HG03571 (cell line): ENCODE data around the gene LDHAL6A.

ENCODE experiments used
- ATAC-seq: cut with Tn5 transposase; IDR thresholded peaks from one replicate; pipeline ENCODE4 v1.9.1; 2021; ENCODE audit not compliant: unreplicated experiment

LDHAL6A gene

DNA sequence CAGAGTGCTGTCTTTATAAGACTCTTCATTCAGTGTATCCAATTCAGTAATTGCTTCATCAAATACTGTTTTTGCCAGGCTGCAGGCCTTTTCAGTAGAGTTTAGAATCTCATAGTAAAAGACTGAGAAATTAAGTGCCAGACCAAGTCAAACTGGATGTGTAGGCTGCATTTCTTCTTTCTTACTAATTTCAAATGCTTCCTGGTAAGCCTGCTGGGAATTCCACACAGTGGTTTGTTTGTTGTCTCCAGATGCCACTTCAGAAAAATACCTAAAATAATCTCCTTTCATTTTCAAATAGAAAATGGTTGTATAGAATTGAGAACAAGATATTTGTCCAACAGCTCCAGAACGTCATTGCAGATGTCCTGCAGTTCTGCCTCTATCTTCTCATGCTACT, 34.7 kb downstream of the LDHAL6A start:
- ATAC-seq = no peak

DNA sequence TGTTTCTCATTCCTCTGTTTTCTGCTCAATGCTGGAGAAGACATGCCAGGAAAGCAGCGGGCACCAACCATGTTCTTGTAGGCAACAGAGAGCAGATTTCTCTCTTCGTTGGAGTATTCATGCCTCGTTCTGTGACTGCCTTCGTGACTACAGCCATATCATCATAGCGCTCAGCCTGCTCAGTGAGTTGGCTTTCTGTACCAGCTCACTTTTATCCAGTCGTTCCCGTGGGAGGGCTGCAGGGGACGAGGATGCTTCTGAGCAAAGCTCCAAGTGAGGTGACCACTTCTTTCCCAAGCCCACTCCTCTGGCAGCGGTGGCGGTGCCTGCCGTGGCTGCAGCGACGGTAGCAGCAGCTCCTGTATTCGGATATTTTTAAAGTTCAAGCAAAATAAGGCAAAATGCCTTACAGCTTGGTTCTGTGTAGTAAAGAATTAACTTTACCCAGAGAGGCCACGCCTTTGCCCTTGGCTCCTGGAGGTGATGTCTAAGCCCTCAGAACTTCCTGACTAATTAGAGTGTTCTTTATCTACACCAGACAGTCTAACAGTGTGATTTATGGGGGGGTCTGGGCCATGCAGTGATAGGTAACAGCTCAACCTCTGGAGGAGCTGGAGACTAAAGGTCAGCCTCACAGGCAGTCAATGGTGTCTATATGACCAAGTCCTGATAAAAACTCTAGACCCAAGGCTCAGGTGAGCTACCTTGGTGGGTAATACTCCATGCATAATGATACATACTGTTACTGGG, 35.3 kb downstream of the LDHAL6A start:
- no peak for ATAC-seq

DNA sequence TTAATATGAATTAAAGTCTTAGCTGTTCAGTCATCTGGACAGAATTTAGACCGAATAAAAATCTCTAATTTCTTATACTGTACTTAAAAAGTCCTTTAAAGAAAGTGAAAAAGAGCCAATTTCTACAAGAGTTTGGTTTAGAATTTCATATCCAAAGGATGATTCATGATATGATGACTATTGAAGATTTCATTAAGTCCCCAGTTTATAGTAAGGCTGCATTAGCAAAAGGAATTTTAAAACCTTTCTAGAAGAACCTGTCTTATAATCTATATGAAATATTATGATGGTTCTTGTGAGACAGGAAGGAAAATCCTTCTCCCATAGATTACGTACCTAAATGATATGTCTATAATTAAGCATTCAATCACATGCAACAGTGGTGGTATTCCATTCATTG, 36.3 kb downstream of the LDHAL6A start:
- ATAC-seq = no peak

DNA sequence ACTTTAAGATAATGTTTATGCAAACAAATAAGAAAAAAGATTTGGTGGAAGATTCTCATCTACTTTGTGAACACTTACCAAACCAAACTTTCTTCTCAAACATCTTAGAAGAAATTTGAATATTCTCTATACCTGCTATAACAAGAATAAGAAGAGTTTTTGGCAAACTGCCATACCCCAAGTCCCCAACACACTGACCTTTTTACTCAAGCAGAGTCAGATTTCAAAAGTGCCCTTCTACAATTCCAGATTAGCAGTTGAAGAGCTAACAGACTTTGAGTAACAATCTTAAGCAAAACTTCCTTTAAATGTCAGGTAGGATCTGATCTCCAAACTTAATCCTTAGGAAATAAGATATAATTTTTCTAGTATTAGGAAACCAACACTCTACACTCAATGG, 37.2 kb downstream of the LDHAL6A start:
- no peak for ATAC-seq

DNA sequence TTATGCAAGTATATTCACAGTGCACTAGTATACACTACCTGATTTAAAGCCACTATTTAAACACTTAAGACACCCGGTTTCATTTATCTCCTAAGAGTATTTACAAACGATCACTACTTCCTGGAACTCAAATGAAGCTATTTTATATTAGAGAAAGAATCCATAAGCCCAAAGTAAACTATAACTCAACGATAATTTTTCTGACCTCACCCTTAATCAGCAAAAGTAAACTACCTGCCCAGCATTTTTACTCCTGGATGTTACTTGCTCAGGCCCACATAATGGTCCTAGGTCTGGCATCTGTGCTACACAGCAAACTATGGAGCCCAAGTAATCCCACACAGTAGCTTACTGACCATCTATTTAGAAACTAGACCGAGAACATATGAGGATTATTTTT, 37.7 kb downstream of the LDHAL6A start:
- ATAC-seq = no peak

DNA sequence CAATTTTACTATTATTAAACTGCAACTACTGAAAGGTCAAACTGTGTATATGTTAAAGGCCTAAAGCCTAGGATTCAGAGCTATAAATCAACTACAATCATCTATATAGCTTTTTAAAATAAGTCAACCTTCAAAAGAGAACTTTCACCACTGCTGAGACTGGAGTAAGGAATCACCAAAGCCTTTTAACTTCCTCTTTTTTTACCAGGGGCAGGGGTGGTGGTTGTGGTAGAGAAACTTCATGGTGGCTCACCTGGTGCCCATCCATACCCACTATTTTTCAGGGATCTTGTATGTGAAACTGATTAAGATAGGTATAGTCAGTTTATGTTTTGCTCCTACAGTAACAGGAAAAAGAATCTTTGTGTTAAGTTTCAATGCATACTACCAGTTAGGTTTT, 39.6 kb downstream of the LDHAL6A start:
- no peak for ATAC-seq

DNA sequence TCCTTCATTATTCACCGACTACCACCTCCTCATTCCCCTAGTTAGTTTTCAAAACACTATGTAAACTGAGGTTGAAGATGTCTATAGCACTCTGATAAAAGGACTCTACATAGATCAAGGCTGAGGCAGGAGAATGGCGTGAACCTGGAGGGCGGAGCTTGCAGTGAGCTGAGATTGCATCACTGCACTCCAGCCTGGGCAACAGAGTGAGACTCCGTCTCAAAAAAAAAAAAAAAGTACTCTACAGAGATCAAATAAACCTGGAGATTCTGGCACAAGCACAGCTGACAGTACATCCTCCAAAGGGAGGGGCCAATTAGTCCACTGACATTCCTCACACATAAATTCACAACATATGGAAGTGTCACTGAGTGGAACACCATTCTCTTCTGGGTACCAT, 40.0 kb downstream of the LDHAL6A start:
- ATAC-seq = no peak

DNA sequence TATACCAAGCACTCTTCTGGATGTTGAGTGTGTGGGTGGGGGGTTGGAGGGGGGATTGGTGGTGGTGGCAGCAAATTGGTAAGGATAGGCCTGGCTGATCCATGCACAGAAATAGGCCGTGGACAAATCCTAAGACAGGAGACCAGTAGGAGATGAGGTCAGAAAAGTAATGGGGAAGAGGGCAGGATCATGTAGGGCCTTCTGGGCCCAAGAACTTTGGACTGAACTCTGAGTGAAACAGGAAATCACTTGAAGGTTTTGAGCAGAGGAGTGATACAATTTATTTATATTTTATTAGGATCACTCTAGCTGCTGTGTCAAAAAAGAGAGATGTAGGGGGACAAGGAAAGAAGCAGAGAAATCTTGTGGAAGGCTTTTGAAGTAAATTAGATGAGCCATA, 42.4 kb downstream of the LDHAL6A start:
- no peak for ATAC-seq

DNA sequence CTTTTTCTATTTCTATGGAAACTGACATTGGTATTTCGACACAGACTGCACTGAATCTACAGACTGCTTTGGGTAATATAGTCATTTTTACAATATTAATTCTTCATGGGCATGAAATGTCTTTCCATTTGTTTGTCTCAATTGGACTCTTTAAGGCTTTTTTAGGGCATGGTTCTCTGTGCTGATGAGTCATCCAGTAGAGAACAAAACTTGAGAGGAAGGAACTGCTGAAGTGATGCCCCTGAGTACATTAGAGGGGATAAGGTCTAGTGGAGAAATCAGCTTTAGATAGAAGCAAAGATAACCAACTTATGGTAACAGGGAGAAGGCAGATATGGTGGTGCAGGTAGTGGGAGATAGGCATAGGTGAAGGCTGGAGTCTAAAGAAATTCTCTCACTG, 46.0 kb downstream of the LDHAL6A start:
- no peak for ATAC-seq

DNA sequence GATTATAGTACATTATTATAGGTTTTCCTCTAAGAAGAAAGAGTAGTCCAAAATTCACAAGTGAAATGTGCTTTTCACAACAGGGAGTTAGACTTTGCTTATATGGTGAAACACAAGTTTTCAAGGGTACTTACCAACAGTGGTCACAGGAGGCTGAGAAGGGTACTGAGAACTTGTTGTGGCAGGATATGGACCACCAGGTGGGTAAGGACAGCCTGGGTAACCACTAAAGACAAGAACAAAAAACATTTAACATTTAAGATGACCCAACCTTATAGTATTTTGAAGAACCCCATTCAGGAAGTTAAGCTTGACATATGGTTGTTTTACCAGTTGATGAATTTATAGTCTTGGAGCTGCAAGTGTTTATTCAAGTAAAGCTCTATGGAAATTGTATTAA, 46.7 kb downstream of the LDHAL6A start:
- no peak for ATAC-seq

DNA sequence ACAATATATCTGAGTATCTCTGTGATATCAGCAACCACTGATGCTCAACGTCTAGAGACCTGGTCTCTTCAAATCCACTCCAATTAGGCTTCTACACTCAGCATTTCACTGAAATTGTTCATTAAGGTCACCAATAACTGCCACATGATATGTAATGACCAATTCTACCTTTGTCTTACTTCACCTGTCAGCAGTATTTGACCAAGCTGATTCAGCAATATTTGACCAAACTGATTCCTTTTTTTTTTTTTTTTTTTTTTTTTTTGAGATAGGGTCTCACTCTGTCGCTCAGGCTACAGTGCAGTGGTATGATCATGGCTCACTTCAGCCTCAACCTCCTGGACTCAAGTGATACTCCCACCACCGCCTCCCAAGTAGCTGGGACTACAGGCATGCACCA, 65.5 kb downstream of the LDHAL6A start:
- no peak for ATAC-seq

DNA sequence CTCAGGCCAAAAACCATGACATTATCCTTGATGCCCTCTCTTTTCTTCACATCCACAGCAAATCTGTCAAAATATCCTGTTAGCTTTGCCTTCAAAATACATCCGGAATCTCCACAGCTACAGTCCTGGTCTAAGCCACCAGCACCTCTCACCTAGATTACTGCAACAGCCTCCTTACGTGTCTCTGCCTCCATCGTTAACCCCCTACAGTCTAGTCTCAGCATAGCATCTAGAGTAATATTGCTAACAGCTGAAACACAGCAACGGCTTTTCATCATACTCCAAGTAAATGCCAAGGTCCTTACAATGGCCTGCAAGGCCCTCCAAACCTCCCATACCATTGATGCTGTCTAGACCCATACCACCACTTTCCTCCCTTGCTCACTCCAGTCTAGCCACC, 66.7 kb downstream of the LDHAL6A start:
- no peak for ATAC-seq

DNA sequence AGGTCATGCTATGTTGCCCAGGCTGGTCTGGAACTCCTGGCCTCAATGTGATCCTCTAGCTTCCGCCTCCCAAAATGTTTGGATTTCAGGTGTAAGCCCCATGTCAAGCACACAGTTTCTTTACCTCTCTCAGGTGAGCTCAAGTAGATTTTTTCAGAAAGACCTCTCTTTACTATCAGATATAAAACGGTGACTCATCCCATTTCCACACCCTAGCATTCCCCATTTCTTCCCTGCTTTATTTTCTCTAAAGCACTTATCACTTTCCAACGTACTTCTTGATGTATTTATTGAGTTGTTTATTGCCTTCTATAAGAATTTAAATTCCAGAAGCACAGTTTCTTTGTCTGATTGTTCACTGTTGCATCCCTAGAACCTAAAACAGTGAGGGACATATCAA, 67.4 kb downstream of the LDHAL6A start:
- no peak for ATAC-seq

DNA sequence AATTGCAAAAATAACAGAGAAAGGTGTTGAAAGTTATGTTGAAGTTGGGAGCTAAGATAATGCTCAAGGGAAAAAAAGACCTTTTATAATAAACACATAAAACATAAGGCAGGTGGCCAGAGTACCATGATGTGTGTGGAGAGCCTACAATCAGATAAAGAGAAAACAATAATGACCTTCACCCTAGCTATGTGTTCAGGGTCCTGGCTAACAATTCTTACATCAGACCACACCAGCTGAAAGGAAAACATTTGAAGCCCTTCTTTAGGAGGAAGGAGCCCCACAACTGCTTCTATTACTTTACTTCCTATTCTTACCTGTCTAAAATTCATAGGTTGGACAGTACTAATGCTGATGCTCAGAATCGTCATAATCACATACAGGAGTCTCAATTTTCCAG, 68.6 kb downstream of the LDHAL6A start:
- no peak for ATAC-seq

DNA sequence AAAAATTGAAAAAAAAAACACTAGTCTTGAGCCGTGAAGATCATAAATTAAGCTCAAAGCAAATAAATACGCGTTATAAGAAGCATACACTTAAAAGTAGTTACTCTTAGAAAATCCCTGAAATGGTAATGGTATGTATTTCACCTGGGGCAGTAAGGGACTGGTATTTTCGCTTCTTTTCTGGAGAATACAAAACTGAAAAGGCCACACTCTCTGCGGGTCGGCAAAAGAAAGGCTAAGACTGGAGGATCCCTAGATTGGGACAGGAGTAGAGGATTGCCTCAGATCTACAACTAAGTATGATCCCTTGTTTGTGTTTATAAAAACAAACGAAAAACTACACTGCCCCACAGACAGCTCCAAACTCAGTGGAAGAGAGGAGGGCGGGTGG, 70.5 kb downstream of the LDHAL6A start:
- ATAC-seq = no peak

DNA sequence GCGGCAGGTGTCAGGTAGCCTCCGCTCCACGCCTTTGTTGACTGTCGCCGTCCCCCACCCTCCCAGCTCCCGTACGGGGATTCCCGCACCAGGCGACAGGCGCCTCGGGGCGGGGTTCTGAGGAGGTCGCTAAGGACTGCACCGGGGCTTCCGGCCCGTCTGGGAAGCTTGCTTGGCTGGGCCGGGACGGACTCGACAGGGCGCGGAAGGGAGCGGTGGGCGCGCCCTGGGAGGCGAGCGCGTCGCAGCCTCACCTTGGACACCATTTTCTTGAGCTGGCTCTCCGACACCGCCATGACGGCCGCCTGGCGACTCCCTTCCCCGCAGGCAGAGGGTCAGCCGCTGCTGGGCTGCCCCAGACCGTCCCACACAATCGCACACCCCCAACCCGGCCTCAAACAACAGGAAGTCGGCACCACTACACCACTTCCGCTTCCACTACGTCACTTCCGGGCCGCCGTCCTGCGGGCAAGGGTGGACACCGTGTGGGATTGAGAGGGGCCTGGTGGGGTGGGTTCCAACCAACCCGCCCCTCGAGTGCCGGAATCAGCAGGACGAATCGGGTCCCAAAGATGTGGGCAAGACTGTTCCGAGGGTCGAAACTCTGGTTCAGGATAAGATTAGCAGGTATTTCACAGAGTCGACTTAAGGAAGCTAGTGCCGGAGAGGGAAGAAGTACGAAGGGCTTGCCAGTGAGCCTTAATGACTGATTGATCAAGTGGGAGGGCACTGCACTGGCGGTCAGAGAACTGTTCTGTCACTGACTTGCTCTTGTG, 71.1 kb downstream of the LDHAL6A start, which contains the start of gene TSG101:
Gene TSG101, minus strand, starts transcription at position 422 of the 776 bp plus-strand sequence. Its CDS starts 126 bp downstream, at position 296.
- peak; percentile 94 for ATAC-seq

DNA sequence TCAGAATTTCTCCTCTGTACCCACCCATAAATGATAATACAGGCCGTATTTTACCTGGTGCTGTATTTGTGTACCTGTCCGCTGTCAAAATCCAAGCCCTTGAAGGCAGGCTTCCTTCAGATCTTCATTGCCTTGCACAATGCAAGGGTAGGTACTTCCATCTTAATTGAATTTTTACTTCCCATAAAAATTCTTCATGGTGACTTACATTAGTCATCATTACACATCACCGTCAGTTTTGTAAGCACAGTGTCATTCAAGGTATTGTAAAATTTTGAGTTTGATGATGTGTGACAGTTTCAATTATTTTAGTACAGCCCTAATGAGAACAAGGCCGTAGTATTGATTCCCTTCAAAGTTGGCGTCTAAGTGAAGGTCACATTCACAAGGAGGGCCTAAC, 71.9 kb downstream of the LDHAL6A start:
- no peak for ATAC-seq
